CD4-positive, alpha-beta T cell treated with Interleukin-21 for 1 hour (primary cell): Measurements from ENCODE around the gene PCSK5.
"Not testable (repeated sequence)": the region's sequence is repeated elsewhere in the genome, so short reads cannot be mapped to it uniquely, and the experiment has no call there.

Experiments
- DNase-seq: peaks from one replicate; pipeline ENCODE4 v3.0.0-alpha.2; 2020

Gene PCSK5

GRCh38 chr9:75927356-75927755, 36.9 kb downstream of the PCSK5 start:
- no peak for DNase-seq

GRCh38 chr9:75930190-75930589, 39.7 kb downstream of the PCSK5 start:
- DNase-seq: no peak

GRCh38 chr9:75930730-75931321, 40.4 kb downstream of the PCSK5 start:
- DNase-seq: no peak

GRCh38 chr9:75933982-75934381, 43.5 kb downstream of the PCSK5 start:
- no peak for DNase-seq

- no peak for DNase-seq
Measured at GRCh38 chr9:75935591-75935990, 45.1 kb downstream of the PCSK5 start.

GRCh38 chr9:75937521-75938258, 47.2 kb downstream of the PCSK5 start:
- no peak for DNase-seq

- DNase-seq: no peak
Measured at GRCh38 chr9:75938946-75939345, 48.5 kb downstream of the PCSK5 start.

GRCh38 chr9:75939536-75940111, 49.2 kb downstream of the PCSK5 start:
- DNase-seq: no peak

- DNase-seq: no peak
Measured at GRCh38 chr9:75941066-75941465, 50.6 kb downstream of the PCSK5 start.

- no peak for DNase-seq
Measured at GRCh38 chr9:75941577-75942311, 51.3 kb downstream of the PCSK5 start.

- DNase-seq: no peak
Measured at GRCh38 chr9:75946766-75947165, 56.3 kb downstream of the PCSK5 start.

- no peak for DNase-seq
Measured at GRCh38 chr9:75947233-75947632, 56.8 kb downstream of the PCSK5 start.

- no peak for DNase-seq
Measured at GRCh38 chr9:75950998-75951397, 60.5 kb downstream of the PCSK5 start.

- no peak for DNase-seq
Measured at GRCh38 chr9:75953218-75953617, 62.7 kb downstream of the PCSK5 start.

- DNase-seq: no peak
Measured at GRCh38 chr9:75956161-75956560, 65.7 kb downstream of the PCSK5 start.

GRCh38 chr9:75957116-75957515, 66.6 kb downstream of the PCSK5 start:
- no peak for DNase-seq

GRCh38 chr9:75958226-75958625, 67.8 kb downstream of the PCSK5 start:
- no peak for DNase-seq

- no peak for DNase-seq
Measured at GRCh38 chr9:75960551-75960950, 70.1 kb downstream of the PCSK5 start.

- no peak for DNase-seq
Measured at GRCh38 chr9:75962013-75962661, 71.7 kb downstream of the PCSK5 start.

- no peak for DNase-seq
Measured at GRCh38 chr9:75962662-75963036, 72.2 kb downstream of the PCSK5 start.

GRCh38 chr9:75963321-75963720, 72.8 kb downstream of the PCSK5 start:
- not testable (repeated sequence) for DNase-seq

GRCh38 chr9:75964427-75964826, 74.0 kb downstream of the PCSK5 start:
- DNase-seq: no peak

- DNase-seq: no peak
Measured at GRCh38 chr9:75965231-75965630, 74.8 kb downstream of the PCSK5 start.
